ENCODE data around the gene PHC2.

Gene PHC2

DNA sequence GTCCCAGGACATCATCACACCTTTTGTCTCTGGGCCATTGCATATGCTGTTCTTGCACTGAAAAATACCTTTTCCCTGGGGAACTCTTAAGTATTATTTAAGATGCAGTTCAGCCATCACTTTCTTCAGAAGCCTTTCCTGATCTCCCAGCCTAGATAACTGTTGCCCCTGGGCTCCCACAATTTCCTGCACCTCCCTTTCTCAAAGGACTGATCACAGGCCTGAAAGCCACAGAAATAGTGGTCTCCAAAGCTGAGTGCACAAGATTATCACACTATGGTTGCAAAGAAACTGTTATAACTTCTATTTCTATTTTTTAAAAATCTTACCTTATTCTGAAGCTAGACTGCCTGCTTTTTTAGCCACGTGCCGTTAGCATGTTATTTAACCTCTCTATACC is 38.8 kb upstream of the PHC2 start:
- TF ChIP-seq, protein P1, sequence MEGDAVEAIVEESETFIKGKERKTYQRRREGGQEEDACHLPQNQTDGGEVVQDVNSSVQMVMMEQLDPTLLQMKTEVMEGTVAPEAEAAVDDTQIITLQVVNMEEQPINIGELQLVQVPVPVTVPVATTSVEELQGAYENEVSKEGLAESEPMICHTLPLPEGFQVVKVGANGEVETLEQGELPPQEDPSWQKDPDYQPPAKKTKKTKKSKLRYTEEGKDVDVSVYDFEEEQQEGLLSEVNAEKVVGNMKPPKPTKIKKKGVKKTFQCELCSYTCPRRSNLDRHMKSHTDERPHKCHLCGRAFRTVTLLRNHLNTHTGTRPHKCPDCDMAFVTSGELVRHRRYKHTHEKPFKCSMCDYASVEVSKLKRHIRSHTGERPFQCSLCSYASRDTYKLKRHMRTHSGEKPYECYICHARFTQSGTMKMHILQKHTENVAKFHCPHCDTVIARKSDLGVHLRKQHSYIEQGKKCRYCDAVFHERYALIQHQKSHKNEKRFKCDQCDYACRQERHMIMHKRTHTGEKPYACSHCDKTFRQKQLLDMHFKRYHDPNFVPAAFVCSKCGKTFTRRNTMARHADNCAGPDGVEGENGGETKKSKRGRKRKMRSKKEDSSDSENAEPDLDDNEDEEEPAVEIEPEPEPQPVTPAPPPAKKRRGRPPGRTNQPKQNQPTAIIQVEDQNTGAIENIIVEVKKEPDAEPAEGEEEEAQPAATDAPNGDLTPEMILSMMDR (IDR thresholded peaks at IDR 0.05; ENCODE audit: borderline replicate concordance, insufficient read depth, low read depth, low read length) = no peak
- H3K4me3 ChIP-seq (ENCODE audit: low read depth, low read length) = no peak overlapping the region

DNA sequence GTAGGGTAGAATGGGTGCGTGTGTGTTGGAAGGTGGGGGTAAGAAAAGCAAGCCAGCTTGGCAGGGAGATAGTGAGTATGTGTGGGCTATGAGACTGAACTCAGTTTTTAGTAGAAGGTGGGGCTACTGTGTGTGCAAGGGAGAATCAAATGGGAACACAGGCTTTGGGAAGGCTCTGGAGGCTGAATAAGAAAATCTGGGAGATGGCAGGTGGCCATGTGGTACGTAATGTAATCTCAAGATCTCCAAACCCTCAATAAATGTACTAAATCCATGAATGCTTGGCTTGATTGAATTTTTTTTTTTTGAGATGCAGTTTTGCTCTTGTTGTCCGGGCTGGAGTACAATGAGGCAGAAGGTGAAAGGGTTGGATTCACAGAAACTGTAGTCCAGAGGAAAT is 38.1 kb upstream of the PHC2 start:
- TF ChIP-seq, protein P1 (IDR thresholded peaks at IDR 0.05; ENCODE audit: borderline replicate concordance, insufficient read depth, low read depth, low read length) = no peak
- no peak overlapping the region for H3K4me3 ChIP-seq (ENCODE audit: low read depth, low read length)

DNA sequence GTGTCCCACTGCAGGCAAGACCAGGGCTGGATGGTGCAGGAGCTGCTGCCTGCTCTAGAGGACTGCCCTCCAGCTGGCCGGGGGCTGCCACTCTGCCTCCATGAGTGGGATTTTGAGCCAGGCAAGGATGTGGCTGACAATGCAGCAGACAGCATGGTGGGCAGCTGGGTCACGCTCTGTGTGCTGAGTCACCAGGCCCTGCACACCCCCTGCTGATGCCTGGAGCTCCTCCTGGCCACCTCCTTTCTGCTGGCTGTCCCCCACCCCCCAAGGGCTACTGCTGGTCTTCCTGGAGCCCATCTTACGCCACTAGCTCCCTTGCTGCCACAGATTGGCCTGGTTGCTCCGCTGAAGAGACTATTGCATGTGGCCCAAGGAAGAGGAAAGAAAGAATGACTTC is 37.6 kb upstream of the PHC2 start:
- TF ChIP-seq, protein P1 (IDR thresholded peaks at IDR 0.05; ENCODE audit: borderline replicate concordance, insufficient read depth, low read depth, low read length) = no peak
- H3K4me3 ChIP-seq (ENCODE audit: low read depth, low read length) = no peak overlapping the region

DNA sequence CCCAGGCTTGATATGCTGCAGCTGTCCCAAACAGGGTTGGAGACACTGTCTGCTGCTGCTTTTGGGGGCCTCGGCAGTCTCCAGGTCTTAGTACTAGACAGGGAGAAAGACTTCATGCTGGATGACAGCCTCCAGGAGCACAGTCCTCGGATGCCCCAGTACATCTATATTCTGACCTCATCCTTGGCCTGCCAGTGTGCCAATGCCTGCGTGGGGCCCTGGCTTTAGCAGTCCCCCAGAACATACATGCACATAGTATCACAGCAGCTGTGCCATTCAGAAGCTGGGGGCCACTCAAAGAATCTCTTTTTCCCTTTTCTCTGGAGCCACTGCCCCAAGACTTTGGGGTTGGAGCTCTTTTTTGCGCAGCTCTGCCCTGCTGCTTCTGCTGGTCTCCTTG is 37.1 kb upstream of the PHC2 start:
- H3K4me3 ChIP-seq (ENCODE audit: low read depth, low read length) = no peak overlapping the region
- TF ChIP-seq, protein P1 (IDR thresholded peaks at IDR 0.05; ENCODE audit: borderline replicate concordance, insufficient read depth, low read depth, low read length) = no peak

DNA sequence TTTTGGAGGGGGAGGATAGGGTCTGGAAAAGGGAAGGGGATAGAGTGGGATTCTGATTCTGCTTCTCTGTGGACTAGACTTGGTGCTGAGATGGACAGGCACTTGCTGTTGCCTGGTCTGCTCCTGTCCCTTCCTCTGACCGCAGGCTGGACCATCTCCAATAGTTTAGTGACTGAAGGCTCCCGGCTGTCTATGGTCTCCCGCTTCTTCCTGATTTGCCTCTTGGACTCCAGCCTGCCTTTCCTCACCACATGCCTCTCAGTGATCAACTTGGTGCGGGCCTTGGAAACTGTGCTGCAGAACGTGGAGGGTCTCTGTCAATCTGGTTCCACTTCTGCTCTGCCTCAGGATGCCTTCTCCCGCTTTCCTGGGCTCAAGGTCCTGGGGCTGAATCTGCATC is 35.3 kb upstream of the PHC2 start:
- no peak overlapping the region for H3K4me3 ChIP-seq (ENCODE audit: low read depth, low read length)
- TF ChIP-seq, protein P1 (IDR thresholded peaks at IDR 0.05; ENCODE audit: borderline replicate concordance, insufficient read depth, low read depth, low read length) = no peak

DNA sequence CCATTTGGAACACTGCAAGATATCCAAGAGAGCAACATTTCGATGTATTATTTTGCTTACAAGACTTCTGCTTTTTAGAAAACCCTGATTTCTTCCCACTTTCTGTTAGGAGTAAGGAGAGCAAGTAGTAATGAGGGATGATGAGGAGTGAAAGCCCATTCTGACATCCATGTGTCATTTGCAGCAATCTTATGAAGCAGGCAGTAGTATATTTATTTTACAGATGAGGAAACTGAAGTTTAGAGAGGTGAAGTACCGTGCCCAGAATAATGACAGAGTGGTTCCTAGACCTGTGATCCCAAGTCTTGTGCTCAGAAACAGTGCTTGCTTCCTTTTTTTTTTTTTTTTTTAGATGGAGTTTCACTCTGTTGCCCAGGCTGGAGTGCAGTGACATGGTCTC is 34.4 kb upstream of the PHC2 start:
- no peak overlapping the region for H3K4me3 ChIP-seq (ENCODE audit: low read depth, low read length)
- TF ChIP-seq, protein P1 (IDR thresholded peaks at IDR 0.05; ENCODE audit: borderline replicate concordance, insufficient read depth, low read depth, low read length) = no peak

DNA sequence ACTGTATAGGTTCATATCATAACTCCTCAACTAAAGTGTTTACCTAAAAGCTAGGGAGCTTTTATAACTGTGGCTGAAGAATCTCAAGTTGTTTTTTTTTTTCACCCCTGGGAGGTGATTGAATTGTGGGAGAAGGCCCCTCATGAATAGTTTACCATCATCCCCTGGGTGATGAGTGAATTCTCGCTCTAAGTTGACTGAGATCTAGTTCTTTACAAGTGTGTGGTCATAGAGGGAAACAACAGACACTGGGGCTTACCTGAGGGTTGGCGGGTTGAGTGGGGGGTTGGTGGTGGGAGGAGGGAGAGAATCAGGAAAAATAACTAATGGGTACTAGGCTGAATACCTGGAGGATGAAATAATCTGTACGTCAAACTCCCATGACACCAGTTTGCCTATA is 33.7 kb upstream of the PHC2 start:
- H3K4me3 ChIP-seq (ENCODE audit: low read depth, low read length) = no peak overlapping the region
- TF ChIP-seq, protein P1 (IDR thresholded peaks at IDR 0.05; ENCODE audit: borderline replicate concordance, insufficient read depth, low read depth, low read length) = no peak
